GM12872 (cell line): ENCODE results near the gene GSKIP.

Source experiments
- CTCF ChIP-seq: IDR thresholded peaks from 3 replicates; pipeline ENCODE4 v1.5.1; 2011; ENCODE audit warnings: low read depth, mild to moderate bottlenecking, low read length, moderate library complexity; ENCODE audit not compliant: insufficient read depth

Gene GSKIP

GRCh38 chr14:96362071-96362964 lies 1.0 kb upstream of the GSKIP start:
- TF ChIP-seq CTCF, result no peak

GRCh38 chr14:96363751-96364336 lies 518 bp downstream of the GSKIP start:
- TF ChIP-seq CTCF, result no peak

GRCh38 chr14:96364962-96365361 lies 1.6 kb downstream of the GSKIP start:
- TF ChIP-seq CTCF, result no peak

GRCh38 chr14:96368534-96368933 lies 5.2 kb downstream of the GSKIP start:
- TF ChIP-seq CTCF, result no peak

- no peak for TF ChIP-seq CTCF
Observed at GRCh38 chr14:96370528-96370927, 7.2 kb downstream of the GSKIP start.

- no peak for TF ChIP-seq CTCF
Observed at GRCh38 chr14:96373538-96373937, 10.2 kb downstream of the GSKIP start.

- TF ChIP-seq CTCF, result no peak
Observed at GRCh38 chr14:96376093-96376492, 12.8 kb downstream of the GSKIP start.
